Body of pancreas (tissue), 4 donors: ENCODE measurements around the gene FAM13A.
"Not testable (repeated sequence)": the region's sequence is repeated elsewhere in the genome, so short reads cannot be mapped to it uniquely, and the experiment has no call there.

Experiments
- POLR2A ChIP-seq, 3 donors: fragments of 450-650 bp; IDR thresholded peaks; one replicate each; pipeline ENCODE4 v1.6.1; 2016; ENCODE audit warnings: antibody characterized with exemption in 3 of 3, mild to moderate bottlenecking in 2 of 3
- TF ChIP-seq, protein P1 (sequence below), 7 experiments: fragments of 450-650 bp in 4 of 7; fragments of 200-600 bp in 3 of 7; sonication (generic) in 3 of 7; IDR thresholded peaks; one replicate each; pipeline ENCODE4 v1.5.1; 2016 to 2019; ENCODE audit warnings: antibody characterized with exemption in 7 of 7

DNA sequence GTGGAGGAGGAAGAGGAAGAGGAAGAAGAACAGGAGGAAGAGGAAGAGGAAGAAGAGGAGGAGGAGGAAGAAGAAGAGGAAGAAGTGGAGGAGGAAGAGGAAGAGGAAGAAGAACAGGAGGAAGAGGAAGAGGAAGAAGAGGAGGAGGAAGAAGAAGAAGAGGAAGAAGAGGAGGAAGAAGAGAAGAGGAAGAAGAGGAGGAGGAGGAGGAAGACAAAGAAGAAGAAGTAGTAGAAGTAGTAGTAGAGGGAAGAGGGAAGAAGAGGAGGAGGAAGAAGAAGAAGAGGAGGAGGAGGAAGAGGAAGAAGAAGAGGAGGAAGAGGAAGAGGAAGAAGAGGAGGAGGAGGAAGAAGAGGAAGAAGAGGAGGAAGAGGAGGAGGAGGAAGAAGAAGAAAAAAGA lies 143.8 kb downstream of the FAM13A start:
- TF ChIP-seq, protein P1, sequence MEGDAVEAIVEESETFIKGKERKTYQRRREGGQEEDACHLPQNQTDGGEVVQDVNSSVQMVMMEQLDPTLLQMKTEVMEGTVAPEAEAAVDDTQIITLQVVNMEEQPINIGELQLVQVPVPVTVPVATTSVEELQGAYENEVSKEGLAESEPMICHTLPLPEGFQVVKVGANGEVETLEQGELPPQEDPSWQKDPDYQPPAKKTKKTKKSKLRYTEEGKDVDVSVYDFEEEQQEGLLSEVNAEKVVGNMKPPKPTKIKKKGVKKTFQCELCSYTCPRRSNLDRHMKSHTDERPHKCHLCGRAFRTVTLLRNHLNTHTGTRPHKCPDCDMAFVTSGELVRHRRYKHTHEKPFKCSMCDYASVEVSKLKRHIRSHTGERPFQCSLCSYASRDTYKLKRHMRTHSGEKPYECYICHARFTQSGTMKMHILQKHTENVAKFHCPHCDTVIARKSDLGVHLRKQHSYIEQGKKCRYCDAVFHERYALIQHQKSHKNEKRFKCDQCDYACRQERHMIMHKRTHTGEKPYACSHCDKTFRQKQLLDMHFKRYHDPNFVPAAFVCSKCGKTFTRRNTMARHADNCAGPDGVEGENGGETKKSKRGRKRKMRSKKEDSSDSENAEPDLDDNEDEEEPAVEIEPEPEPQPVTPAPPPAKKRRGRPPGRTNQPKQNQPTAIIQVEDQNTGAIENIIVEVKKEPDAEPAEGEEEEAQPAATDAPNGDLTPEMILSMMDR (IDR thresholded peaks at IDR 0.05) = not testable (repeated sequence)
- TF ChIP-seq POLR2A (IDR thresholded peaks at IDR 0.05) = not testable (repeated sequence)
